OCI-LY1 (cell line): ENCODE measurements around the gene CSPG5.

ENCODE experiments used
- CTCF ChIP-seq: fragments of 200-600 bp; sonication (generic), shearing (Covaris generic); IDR thresholded peaks from 2 replicates; pipeline ENCODE4 v1.5.1; 2017; ENCODE audit warnings: mild to moderate bottlenecking, antibody characterized with exemption, low read length, moderate library complexity, mixed read lengths
- EZH2 ChIP-seq: fragments of 200-600 bp; sonication (generic), shearing (Covaris generic); IDR thresholded peaks from 2 replicates; pipeline ENCODE4 v1.8.0; 2017; ENCODE audit warnings: borderline replicate concordance, mixed run types, mild to moderate bottlenecking, antibody characterized with exemption, low read length, moderate library complexity, mixed read lengths

- TF ChIP-seq CTCF (no peak), EZH2 (no peak)
Observed at GRCh38 chr3:47580481-47580880, 1.8 kb upstream of the CSPG5 start.
